Activated naive CD4-positive, alpha-beta T cell treated with Interleukin-2 at 50 U/mL for 16 hours (primary cell): ENCODE results near the gene FITM2.
"Not testable (repeated sequence)": the region's sequence is repeated elsewhere in the genome, so short reads cannot be mapped to it uniquely, and the experiment has no call there.

Experiments
- DNase-seq: peaks from one replicate; pipeline ENCODE4 v3.0.0-alpha.2; 2020

The FITM2 gene

DNA sequence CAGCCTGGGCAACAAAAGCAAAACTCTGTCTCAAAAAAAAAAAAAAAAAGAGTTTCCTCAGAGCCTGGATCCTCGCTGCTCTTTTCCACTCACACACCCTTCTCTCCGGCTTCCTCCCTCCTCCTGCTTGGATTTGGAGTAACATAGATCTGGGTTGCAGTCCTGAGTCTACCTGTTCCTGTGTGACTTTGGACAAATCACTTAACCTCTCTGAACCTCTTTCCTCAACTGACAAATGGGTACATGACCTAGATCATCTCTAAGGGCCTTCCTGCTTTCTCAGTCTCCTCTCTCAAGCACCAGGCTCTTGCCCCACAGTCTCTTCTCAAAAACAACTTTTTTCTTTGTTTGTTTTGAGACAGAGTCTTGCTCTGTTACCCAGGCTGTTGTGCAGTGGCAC is 20.2 kb upstream of the FITM2 start:
- DNase-seq = no peak

DNA sequence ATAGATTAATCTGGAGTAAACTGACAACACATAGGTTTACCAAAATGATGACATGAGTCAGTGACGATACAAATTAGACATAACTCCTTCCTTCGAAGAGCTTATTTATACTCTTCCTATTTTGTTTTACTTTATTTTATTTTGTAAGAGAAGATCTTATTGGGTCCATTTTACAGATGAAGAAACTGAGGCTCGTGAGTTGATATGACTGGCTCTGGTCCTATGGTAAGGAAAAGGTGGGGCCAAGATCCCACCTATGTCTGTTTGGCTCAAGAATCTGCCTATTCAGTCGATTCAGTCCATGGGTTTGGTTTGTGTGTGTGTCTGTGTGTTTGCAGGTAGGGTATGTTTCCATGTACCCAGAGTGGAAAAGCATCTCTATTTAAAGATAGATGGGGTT is 17.4 kb upstream of the FITM2 start:
- no peak for DNase-seq

DNA sequence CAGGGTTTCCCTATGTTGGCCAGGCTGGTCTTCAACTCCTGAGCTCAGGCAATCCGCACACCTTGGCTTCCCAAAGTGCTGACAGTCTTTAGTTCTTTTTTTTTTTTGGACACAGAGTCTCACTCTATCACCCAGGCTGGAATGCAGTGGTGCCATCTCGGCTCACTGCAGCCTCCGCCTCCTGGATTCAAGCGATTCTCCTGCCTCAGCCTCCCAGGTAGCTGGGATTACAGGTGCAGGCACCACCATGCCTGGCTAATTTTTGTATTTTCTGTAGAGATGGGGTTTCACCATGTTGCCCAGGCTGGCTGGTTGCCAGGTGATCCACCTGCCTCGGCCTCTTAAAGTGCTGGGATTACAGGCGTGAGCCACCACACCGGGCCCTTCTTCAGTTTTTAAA is 16.7 kb upstream of the FITM2 start:
- not testable (repeated sequence) for DNase-seq

DNA sequence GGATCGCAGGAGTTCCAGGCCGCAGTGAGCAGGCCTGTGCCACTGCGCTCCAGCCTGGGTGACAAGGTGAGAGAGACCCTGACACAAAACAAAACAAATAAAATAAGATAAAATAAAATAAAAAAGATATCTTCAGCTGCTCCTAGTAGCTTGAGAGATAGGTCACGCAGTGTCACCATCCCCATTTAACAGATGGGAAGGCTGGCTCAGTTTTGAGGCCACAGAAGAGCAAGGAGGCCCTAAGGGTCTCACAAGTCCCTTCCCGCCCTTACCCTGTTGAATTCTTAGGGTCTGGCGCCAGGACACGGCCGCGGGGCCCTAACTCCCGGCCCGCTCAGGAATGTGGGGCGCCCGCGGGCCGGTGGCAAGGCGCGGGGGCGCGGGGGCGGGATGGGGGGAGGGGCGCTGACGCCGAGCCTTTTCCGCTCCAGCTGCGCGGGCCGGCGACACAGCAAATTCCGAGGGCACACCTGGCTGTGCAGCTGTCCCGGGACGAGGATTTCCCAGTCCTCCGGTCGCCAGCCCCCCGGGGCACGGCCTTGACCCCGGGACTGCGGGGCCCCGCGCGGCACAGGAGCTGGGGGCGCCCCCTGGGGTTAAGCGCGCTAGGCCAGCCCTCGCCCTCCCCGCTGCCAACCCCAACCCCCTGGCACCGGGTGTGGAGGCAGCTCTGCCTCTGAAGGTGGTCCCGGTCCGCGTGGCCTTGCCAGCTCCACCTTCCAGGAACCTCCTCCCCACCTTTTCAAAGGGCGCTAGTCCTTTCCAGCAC is 15.6 kb upstream of the FITM2 start:
- peak; percentile 21 for DNase-seq

- no peak for DNase-seq
Measured at GRCh38 chr20:44324343-44324742, 13.3 kb upstream of the FITM2 start.

- DNase-seq = no peak
Measured at GRCh38 chr20:44319839-44320422, 8.9 kb upstream of the FITM2 start.

DNA sequence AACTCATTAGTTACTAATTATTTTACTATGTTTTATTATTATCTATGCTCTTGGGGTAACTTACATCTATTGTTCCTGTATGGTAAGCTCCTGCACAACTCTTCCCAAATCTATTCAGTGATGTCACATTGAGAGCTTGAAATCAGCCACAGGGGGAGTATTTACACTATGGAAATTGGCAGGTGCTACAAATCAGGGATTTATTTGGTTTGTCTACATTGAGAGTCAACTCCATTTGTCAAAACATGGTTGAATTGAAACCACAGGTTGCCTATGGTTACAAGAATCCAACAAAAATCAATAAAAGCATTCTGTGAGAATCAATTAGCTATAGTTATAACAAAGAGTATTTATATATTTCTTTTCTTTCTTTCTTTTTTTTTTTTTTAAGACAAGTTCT is 3.9 kb upstream of the FITM2 start:
- DNase-seq = no peak

DNA sequence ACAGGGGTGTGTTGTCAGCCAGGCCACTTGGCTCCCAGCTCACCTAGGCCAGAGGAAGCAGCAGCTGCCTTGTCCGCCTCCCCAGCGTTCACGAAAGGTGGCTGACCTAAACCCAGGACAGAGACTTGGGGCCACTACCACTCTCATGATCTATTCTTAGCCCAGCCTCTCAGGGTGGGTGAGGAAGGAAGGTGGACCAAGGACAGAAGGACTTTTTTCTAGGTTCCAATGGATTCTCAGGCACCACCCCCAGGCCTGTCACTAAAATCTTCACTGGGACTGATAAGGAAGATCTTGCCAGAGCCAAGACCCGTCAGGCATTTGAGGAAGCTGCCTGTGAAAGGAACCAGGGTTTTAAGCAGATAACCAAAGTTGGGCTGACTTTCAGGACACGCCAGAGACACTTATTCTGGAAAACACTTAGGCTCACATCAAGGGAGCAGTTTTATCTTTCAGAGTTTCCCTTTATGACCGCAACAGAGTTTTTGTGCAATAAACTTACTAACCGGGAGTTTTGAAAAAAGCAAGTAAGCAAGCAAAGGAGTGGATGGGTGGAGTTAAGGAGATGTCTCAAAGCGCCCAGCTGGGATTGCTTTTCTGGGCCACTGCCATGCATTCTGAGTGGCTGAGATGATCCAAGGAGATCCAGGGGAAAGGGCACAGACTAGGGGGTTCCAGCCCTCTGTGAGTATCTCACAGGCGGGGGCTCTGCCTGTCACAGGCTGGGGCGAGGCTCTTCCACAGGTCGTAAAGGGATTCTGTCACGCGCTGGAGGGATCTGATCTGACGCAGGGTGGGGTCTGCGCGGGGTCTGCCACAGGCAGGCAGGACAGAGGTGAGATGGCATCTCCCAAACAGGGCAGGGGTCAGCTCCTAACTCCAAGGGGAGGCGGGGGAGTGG is 989 bp downstream of the FITM2 start:
- no peak for DNase-seq

DNA sequence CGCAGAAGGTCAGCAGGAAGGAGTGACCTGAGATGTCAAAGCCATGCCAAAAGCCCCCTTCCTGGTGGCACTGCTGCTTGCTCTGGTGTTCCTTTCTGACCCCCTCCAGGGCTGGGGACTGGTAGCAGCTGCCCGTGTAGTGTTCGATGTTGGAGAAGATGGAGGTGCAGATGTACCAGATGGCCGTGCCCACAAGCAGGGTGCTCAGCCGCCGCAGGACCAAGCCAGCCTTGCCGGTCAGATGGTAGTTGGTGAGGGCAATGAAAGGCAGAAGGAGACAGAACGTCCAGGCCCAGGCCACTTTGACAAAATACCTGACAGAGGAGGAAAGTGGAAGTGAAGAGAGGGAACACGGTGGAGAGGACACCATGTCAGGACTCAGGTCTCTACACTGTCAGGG is 4.1 kb downstream of the FITM2 start:
- no peak for DNase-seq

GRCh38 chr20:44304383-44304782 is 6.6 kb downstream of the FITM2 start:
- no peak for DNase-seq

DNA sequence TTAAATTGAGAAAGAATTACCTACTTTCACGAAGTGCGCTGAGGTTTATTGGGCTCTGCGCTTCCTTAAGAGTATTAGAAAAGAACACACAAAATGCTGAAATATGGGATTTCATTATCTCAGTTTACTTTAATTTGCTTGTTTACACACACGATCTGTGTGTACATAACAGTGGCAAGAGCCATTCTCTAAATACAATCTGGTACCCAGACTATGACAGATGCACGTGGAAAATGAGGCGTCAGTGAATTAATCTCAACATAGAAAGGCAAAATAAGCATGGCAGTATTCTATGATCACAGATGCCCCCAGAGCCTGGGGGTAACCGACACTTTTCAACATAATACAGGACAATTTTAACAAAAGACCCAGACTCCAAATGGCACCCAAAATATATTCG is 8.3 kb downstream of the FITM2 start:
- no peak for DNase-seq

DNA sequence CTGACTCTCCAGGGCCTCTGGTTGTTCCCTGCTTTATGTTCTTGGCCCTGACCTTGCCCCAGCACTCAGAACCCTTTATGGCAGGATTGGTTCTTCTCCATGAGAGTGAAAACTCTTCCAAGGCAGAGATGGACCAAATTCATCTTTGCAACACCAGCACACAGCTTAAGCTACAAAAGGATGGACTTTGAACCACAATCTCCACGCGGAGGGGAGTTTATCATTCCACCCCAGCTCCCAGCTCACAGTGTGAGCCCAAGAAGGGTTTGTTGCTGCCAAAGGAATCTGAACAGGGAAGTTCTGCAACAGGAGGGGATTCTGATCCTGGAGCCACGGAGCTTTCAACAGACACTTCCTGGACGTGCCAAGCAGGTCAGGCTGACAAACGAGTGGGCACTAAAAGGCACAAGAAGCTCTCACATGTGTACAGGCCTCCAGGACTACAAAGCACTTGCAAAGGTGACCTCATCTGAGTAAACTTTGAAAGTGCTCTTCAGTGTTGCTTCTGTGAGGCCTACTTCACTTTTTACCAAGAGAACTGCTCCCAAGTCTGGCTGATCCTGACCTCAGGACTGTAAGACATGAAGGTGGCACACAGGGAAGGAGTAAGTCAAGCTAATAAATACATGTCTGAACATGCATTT is 8.9 kb downstream of the FITM2 start:
- no peak for DNase-seq

GRCh38 chr20:44301285-44301684 is 9.7 kb downstream of the FITM2 start:
- no peak for DNase-seq

DNA sequence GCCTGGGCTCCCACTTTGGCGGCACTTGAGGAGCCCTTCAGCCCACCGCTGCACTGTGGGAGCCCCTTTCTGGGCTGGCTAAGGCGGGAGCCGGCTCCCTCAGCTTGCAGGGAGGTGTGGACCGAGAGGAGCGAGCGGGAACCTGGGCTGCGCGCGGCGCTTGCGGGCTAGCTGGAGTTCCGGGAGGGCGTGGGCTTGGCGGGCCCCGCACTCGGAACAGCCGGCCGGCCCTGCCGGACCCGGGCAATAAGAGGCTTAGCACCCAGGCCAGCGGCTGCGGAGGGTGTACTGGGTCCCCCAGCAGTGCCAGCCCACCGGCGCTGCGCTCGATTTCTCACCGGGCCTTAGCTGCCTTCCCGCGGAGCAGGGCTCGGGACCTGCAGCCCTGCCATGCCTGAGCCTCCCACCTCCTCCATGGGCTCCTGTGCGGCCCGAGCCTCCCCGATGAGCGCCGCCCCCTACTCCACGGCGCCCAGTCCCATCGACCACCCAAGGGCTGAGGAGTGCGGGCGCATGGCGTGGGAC is 11.9 kb downstream of the FITM2 start:
- not testable (repeated sequence) for DNase-seq

GRCh38 chr20:44297721-44298120 is 13.3 kb downstream of the FITM2 start:
- DNase-seq = no peak

GRCh38 chr20:44296011-44296410 is 15.0 kb downstream of the FITM2 start:
- no peak for DNase-seq

- no peak for DNase-seq
Measured at GRCh38 chr20:44291754-44292153, 19.2 kb downstream of the FITM2 start.

GRCh38 chr20:44288252-44288651 is 22.8 kb downstream of the FITM2 start:
- DNase-seq = no peak

GRCh38 chr20:44287272-44288097 is 23.5 kb downstream of the FITM2 start:
- no peak for DNase-seq

- DNase-seq = no peak
Measured at GRCh38 chr20:44284032-44284431, 27.0 kb downstream of the FITM2 start.

GRCh38 chr20:44282192-44282591 is 28.8 kb downstream of the FITM2 start:
- DNase-seq = no peak

DNA sequence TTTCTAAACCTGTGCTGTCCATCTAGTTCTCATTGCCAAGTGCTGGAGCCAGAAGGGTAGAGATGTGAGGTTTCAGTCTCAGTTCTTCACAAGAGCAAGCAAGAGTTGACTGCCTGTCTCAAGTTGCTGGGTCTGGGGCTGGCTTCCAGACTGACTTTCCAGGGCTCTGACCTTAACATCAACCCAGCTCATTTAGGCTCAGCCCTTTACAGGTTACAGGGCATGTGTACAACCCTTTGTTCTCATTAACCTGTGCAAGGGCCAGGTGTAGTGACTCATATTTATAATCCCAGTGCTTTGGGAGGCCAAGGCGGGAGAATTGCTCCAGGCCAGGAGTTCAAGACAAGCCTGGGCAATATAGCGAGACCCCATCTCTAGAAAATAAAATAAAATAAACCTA is 30.6 kb downstream of the FITM2 start:
- no peak for DNase-seq
